HFF-Myc (cell line): ENCODE results near the gene SARNP.

Experiments used
- DNase-seq: peaks from one replicate; pipeline ENCODE4 v3.0.0-alpha.2; 2011; ENCODE audit warnings: low read depth; ENCODE audit errors: extremely low read depth
- H3K4me3 ChIP-seq: replicated peaks from 2 replicates; pipeline ENCODE4 v1.5.1; 2011; ENCODE audit warnings: low read depth, mild to moderate bottlenecking, control low read depth, low read length
- CTCF ChIP-seq: IDR thresholded peaks from 2 replicates; pipeline ENCODE4 v1.5.1; 2012; ENCODE audit warnings: mild to moderate bottlenecking, low read depth, low read length, control low read depth; ENCODE audit errors: missing control alignments

The SARNP gene

GRCh38 chr12:55797550-55797949, 20.0 kb downstream of the SARNP start:
- H3K4me3 ChIP-seq = no peak overlapping the region
- TF ChIP-seq CTCF = no peak
- DNase-seq = no peak

GRCh38 chr12:55797068-55797467, 20.5 kb downstream of the SARNP start:
- peak; percentile 56 for TF ChIP-seq CTCF
- DNase-seq = no peak
- no peak overlapping the region for H3K4me3 ChIP-seq

- no peak for DNase-seq
- no peak for TF ChIP-seq CTCF
- H3K4me3 ChIP-seq = no peak overlapping the region
Observed at GRCh38 chr12:55795950-55796349, 21.6 kb downstream of the SARNP start.

GRCh38 chr12:55789893-55790292, 27.6 kb downstream of the SARNP start:
- no peak overlapping the region for H3K4me3 ChIP-seq
- no peak for TF ChIP-seq CTCF
- no peak for DNase-seq

GRCh38 chr12:55789171-55789570, 28.4 kb downstream of the SARNP start:
- no peak for TF ChIP-seq CTCF
- no peak for DNase-seq
- H3K4me3 ChIP-seq = no peak overlapping the region

GRCh38 chr12:55788546-55788945, 29.0 kb downstream of the SARNP start:
- no peak for TF ChIP-seq CTCF
- DNase-seq = no peak

GRCh38 chr12:55780685-55781084, 36.8 kb downstream of the SARNP start:
- no peak overlapping the region for H3K4me3 ChIP-seq
- no peak for DNase-seq
- no peak for TF ChIP-seq CTCF

More at GRCh38 chr12:55788546-55788945, 29.0 kb downstream of the SARNP start:
- H3K4me3 ChIP-seq = no peak overlapping the region
